ENCODE measurements around the gene RELN.
"Not testable (repeated sequence)": the region's sequence is repeated elsewhere in the genome, so short reads cannot be mapped to it uniquely, and the experiment has no call there.

RELN gene

GRCh38 chr7:103541947-103542346, 447.5 kb downstream of the RELN start:
- DNase-seq = no peak

GRCh38 chr7:103541026-103541425, 448.4 kb downstream of the RELN start:
- DNase-seq = peak; percentile 83

- DNase-seq = no peak
Observed at GRCh38 chr7:103540338-103540737, 449.1 kb downstream of the RELN start.

GRCh38 chr7:103539875-103540274, 449.6 kb downstream of the RELN start:
- DNase-seq = no peak

- no peak for DNase-seq
Observed at GRCh38 chr7:103538964-103539709, 450.3 kb downstream of the RELN start.

- DNase-seq = no peak
Observed at GRCh38 chr7:103533761-103534160, 455.7 kb downstream of the RELN start.

- no peak for DNase-seq
Observed at GRCh38 chr7:103532955-103533354, 456.5 kb downstream of the RELN start.

- no peak for DNase-seq
Observed at GRCh38 chr7:103528152-103528551, 461.3 kb downstream of the RELN start.

- DNase-seq = peak; percentile 30
Observed at GRCh38 chr7:103525937-103526336, 463.5 kb downstream of the RELN start.

- peak; percentile 16 for DNase-seq
Observed at GRCh38 chr7:103524042-103524907, 465.2 kb downstream of the RELN start.

- DNase-seq = no peak
Observed at GRCh38 chr7:103521937-103522336, 467.5 kb downstream of the RELN start.

GRCh38 chr7:103504505-103505135, 484.8 kb downstream of the RELN start:
- DNase-seq = no peak

- no peak for DNase-seq
Observed at GRCh38 chr7:103501206-103501605, 488.3 kb downstream of the RELN start.

GRCh38 chr7:103499976-103500375, 489.5 kb downstream of the RELN start:
- no peak for DNase-seq

- DNase-seq = no peak
Observed at GRCh38 chr7:103487419-103487818, 502.0 kb downstream of the RELN start.

- not testable (repeated sequence) for DNase-seq
Observed at GRCh38 chr7:103486873-103487272, 502.6 kb downstream of the RELN start.

- no peak for DNase-seq
Observed at GRCh38 chr7:103480771-103481170, 508.7 kb downstream of the RELN start.

GRCh38 chr7:103474956-103475355, 514.5 kb downstream of the RELN start:
- DNase-seq = no peak

- DNase-seq = no peak
Observed at GRCh38 chr7:103469095-103469948, 520.1 kb downstream of the RELN start.

GRCh38 chr7:103466814-103467213, 522.6 kb downstream of the RELN start:
- DNase-seq = no peak

GRCh38 chr7:103462358-103462757, 527.1 kb downstream of the RELN start:
- no peak for DNase-seq

GRCh38 chr7:103447073-103447960, 542.1 kb downstream of the RELN start:
- DNase-seq = peak; percentile 55

Measured in NCI-H1092 (cell line).